BLaER1 (cell line): ENCODE data around the gene RFTN1.
A peak's percentile ranks its signal among the peaks of the same experiment; 100 is the strongest.

Source experiments
- H3K27ac ChIP-seq: shearing (Covaris generic); formaldehyde crosslinking; 2 replicates; pipeline ENCODE4 v1.8.1; 2022
- H3K27me3 ChIP-seq: shearing (Covaris generic); formaldehyde crosslinking; 2 replicates; pipeline ENCODE4 v1.8.1; 2022
- H3K36me3 ChIP-seq: shearing (Covaris generic); formaldehyde crosslinking; 2 replicates; pipeline ENCODE4 v1.8.1; 2022
- H3K4me1 ChIP-seq: shearing (Covaris generic); formaldehyde crosslinking; 2 replicates; pipeline ENCODE4 v1.8.1; 2022
- H3K4me2 ChIP-seq: shearing (Covaris generic); formaldehyde crosslinking; 2 replicates; pipeline ENCODE4 v1.8.1; 2022
- H3K4me3 ChIP-seq: shearing (Covaris generic); formaldehyde crosslinking; 2 replicates; pipeline ENCODE4 v1.8.1; 2022
- H3K9ac ChIP-seq: shearing (Covaris generic); formaldehyde crosslinking; 2 replicates; pipeline ENCODE4 v1.8.1; 2022
- H3K9me3 ChIP-seq: shearing (Covaris generic); formaldehyde crosslinking; 2 replicates; pipeline ENCODE4 v1.8.1; 2022
- H4K20me1 ChIP-seq: shearing (Covaris generic); formaldehyde crosslinking; 2 replicates; pipeline ENCODE4 v1.8.1; 2022
- Cebpa-rat ChIP-seq: shearing (Covaris generic); IDR thresholded peaks from 2 replicates; pipeline ENCODE4 v1.8.1; 2022

RFTN1 gene

GRCh38 chr3:16547561-16548357, 34.3 kb upstream of the RFTN1 start:
- TF ChIP-seq Cebpa-rat = no peak
- Histone ChIP-seq H3K36me3 (no peaks in the 10 kb centered on the region), H3K4me3 (no peak overlapping the region), H3K9me3 (no peaks in the 10 kb centered on the region), H4K20me1 (no peaks in the 10 kb centered on the region), H3K4me1 (no peaks in the 10 kb centered on the region), H3K4me2 (no peak overlapping the region), H3K9ac (no peak overlapping the region), H3K27ac (no peak overlapping the region), H3K27me3 (no peaks in the 10 kb centered on the region)

- no peak overlapping the region for H3K4me2 ChIP-seq
- no peaks in the 10 kb centered on the region for H4K20me1 ChIP-seq
- no peaks in the 10 kb centered on the region for H3K36me3 ChIP-seq
- no peak overlapping the region for H3K9ac ChIP-seq
- no peaks in the 10 kb centered on the region for H3K27me3 ChIP-seq
- H3K4me1 ChIP-seq = no peaks in the 10 kb centered on the region
- H3K4me3 ChIP-seq = no peak overlapping the region
- TF ChIP-seq Cebpa-rat = no peak
- H3K27ac ChIP-seq = no peak overlapping the region
- no peaks in the 10 kb centered on the region for H3K9me3 ChIP-seq
Observed at GRCh38 chr3:16546186-16547010, 32.9 kb upstream of the RFTN1 start.

GRCh38 chr3:16545413-16546185, 32.1 kb upstream of the RFTN1 start:
- no peak overlapping the region for H3K4me3 ChIP-seq
- no peak overlapping the region for H3K4me2 ChIP-seq
- H3K4me1 ChIP-seq = no peaks in the 10 kb centered on the region
- no peak overlapping the region for H3K27ac ChIP-seq
- H3K36me3 ChIP-seq = no peaks in the 10 kb centered on the region
- no peak overlapping the region for H3K9ac ChIP-seq
- no peaks in the 10 kb centered on the region for H3K27me3 ChIP-seq
- TF ChIP-seq Cebpa-rat = no peak
- H4K20me1 ChIP-seq = no peaks in the 10 kb centered on the region
- H3K9me3 ChIP-seq = no peaks in the 10 kb centered on the region

GRCh38 chr3:16543242-16543864, 29.9 kb upstream of the RFTN1 start:
- no peaks in the 10 kb centered on the region for H4K20me1 ChIP-seq
- H3K27ac ChIP-seq = no peak overlapping the region
- H3K9me3 ChIP-seq = no peaks in the 10 kb centered on the region
- H3K9ac ChIP-seq = no peak overlapping the region
- H3K4me2 ChIP-seq = no peak overlapping the region
- H3K4me3 ChIP-seq = no peak overlapping the region
- H3K36me3 ChIP-seq = no peaks in the 10 kb centered on the region
- H3K4me1 ChIP-seq = no peaks in the 10 kb centered on the region
- H3K27me3 ChIP-seq = no peaks in the 10 kb centered on the region
- no peak for TF ChIP-seq Cebpa-rat

GRCh38 chr3:16538507-16538906, 25.0 kb upstream of the RFTN1 start:
- no peak for TF ChIP-seq Cebpa-rat
- Histone ChIP-seq H3K9me3 (no peaks in the 10 kb centered on the region), H3K27ac (no peak overlapping the region), H3K4me2 (no peak overlapping the region), H3K9ac (no peak overlapping the region), H3K27me3 (no peaks in the 10 kb centered on the region), H3K36me3 (no peaks in the 10 kb centered on the region), H3K4me1 (peaks cover 7% of the 10 kb centered on the region), H4K20me1 (no peaks in the 10 kb centered on the region), H3K4me3 (no peak overlapping the region)

GRCh38 chr3:16536996-16537395, 23.5 kb upstream of the RFTN1 start:
- no peak for TF ChIP-seq Cebpa-rat
- H3K27me3 ChIP-seq = no peaks in the 10 kb centered on the region

GRCh38 chr3:16536344-16536663, 22.8 kb upstream of the RFTN1 start:
- Histone ChIP-seq H3K9me3 (no peaks in the 10 kb centered on the region), H3K4me2 (no peak overlapping the region), H3K4me1 (peaks cover 16% of the 10 kb centered on the region), H3K27ac (no peak overlapping the region), H3K36me3 (no peaks in the 10 kb centered on the region), H3K4me3 (no peak overlapping the region), H4K20me1 (no peaks in the 10 kb centered on the region), H3K9ac (no peak overlapping the region), H3K27me3 (no peaks in the 10 kb centered on the region)
- TF ChIP-seq Cebpa-rat = no peak

More at GRCh38 chr3:16536996-16537395, 23.5 kb upstream of the RFTN1 start:
- Histone ChIP-seq H3K4me1 (peaks cover 12% of the 10 kb centered on the region), H3K9me3 (no peaks in the 10 kb centered on the region), H3K27ac (no peak overlapping the region), H3K9ac (no peak overlapping the region), H3K36me3 (no peaks in the 10 kb centered on the region), H4K20me1 (no peaks in the 10 kb centered on the region), H3K4me2 (no peak overlapping the region), H3K4me3 (no peak overlapping the region)

- Histone ChIP-seq H3K27ac (no peak overlapping the region), H3K9me3 (no peaks in the 10 kb centered on the region), H3K4me2 (no peak overlapping the region), H3K4me1 (peaks cover 16% of the 10 kb centered on the region), H3K27me3 (no peaks in the 10 kb centered on the region), H4K20me1 (no peaks in the 10 kb centered on the region), H3K4me3 (no peak overlapping the region), H3K9ac (no peak overlapping the region), H3K36me3 (no peaks in the 10 kb centered on the region)
- no peak for TF ChIP-seq Cebpa-rat
Observed at GRCh38 chr3:16534640-16535262, 21.3 kb upstream of the RFTN1 start.

- Histone ChIP-seq H3K4me1 (peaks cover 16% of the 10 kb centered on the region), H4K20me1 (no peaks in the 10 kb centered on the region), H3K9me3 (no peaks in the 10 kb centered on the region), H3K4me2 (peak overlapping the region; percentile 49; the same call in 1 of the 2 replicates), H3K9ac (no peak overlapping the region), H3K4me3 (no peak overlapping the region), H3K27ac (no peak overlapping the region), H3K27me3 (no peaks in the 10 kb centered on the region), H3K36me3 (no peaks in the 10 kb centered on the region)
- TF ChIP-seq Cebpa-rat = no peak
Observed at GRCh38 chr3:16533928-16534574, 20.6 kb upstream of the RFTN1 start.
